Measurements from ENCODE around the gene ARSG.

Gene ARSG

GRCh38 chr17:68394608-68395331 is 103.5 kb downstream of the ARSG start:
- TF ChIP-seq EGR1 (IDR thresholded peaks at IDR 0.05) (no peak), YY1 (IDR thresholded peaks at IDR 0.05; ENCODE audit: low read depth) (no peak), REST (IDR thresholded peaks at IDR 0.05; ENCODE audit: low read depth) (no peak), MAX (IDR thresholded peaks at IDR 0.05) (no peak), TEAD4 (IDR thresholded peaks at IDR 0.05) (no peak)

- TF ChIP-seq RAD21 (IDR thresholded peaks at IDR 0.05; ENCODE audit: low read depth) (no peak), CEBPB (IDR thresholded peaks at IDR 0.05) (no peak), EGR1 (IDR thresholded peaks at IDR 0.05) (no peak), TAF1 (IDR thresholded peaks at IDR 0.05; ENCODE audit: low read depth) (no peak), YY1 (IDR thresholded peaks at IDR 0.05; ENCODE audit: low read depth) (no peak), REST (IDR thresholded peaks at IDR 0.05; ENCODE audit: low read depth) (no peak), CREB1 (IDR thresholded peaks at IDR 0.05; ENCODE audit: low read depth) (no peak), FOXM1 (IDR thresholded peaks at IDR 0.05; ENCODE audit: borderline replicate concordance, low read depth) (no peak), EP300 (IDR thresholded peaks at IDR 0.05; ENCODE audit: borderline replicate concordance) (no peak), ZBTB7A (IDR thresholded peaks at IDR 0.05; ENCODE audit: low read depth) (no peak), NFIC (IDR thresholded peaks at IDR 0.05) (no peak), TEAD4 (IDR thresholded peaks at IDR 0.05) (no peak)
These were observed 105.2 kb downstream of the ARSG start for GRCh38 chr17:68396226-68397107.

GRCh38 chr17:68397108-68397536 is 105.8 kb downstream of the ARSG start:
- TF ChIP-seq MAX (IDR thresholded peaks at IDR 0.05) (no peak), YY1 (IDR thresholded peaks at IDR 0.05; ENCODE audit: low read depth) (no peak), FOXM1 (IDR thresholded peaks at IDR 0.05; ENCODE audit: borderline replicate concordance, low read depth) (no peak), REST (IDR thresholded peaks at IDR 0.05; ENCODE audit: low read depth) (no peak), TAF1 (IDR thresholded peaks at IDR 0.05; ENCODE audit: low read depth) (no peak), NFIC (IDR thresholded peaks at IDR 0.05) (no peak), ZBTB7A (IDR thresholded peaks at IDR 0.05; ENCODE audit: low read depth) (no peak), TCF12 (IDR thresholded peaks at IDR 0.05; ENCODE audit: low read depth) (no peak), EGR1 (IDR thresholded peaks at IDR 0.05) (no peak), CREB1 (IDR thresholded peaks at IDR 0.05; ENCODE audit: low read depth) (no peak), USF1 (IDR thresholded peaks at IDR 0.05) (no peak), TEAD4 (IDR thresholded peaks at IDR 0.05) (no peak), CEBPB (IDR thresholded peaks at IDR 0.05) (no peak), RAD21 (IDR thresholded peaks at IDR 0.05; ENCODE audit: low read depth) (no peak), EP300 (IDR thresholded peaks at IDR 0.05; ENCODE audit: borderline replicate concordance) (no peak)
